HG02798 (cell line): ENCODE data around the gene PRKCE.
A peak's percentile ranks its signal among the peaks of the same experiment; 100 is the strongest.

Experiments
- ATAC-seq: cut with Tn5 transposase; IDR thresholded peaks from one replicate; pipeline ENCODE4 v1.9.1; 2021; ENCODE audit warnings: mild to moderate bottlenecking; ENCODE audit not compliant: unreplicated experiment, poor library complexity

The PRKCE gene

GRCh38 chr2:45797451-45798230 is 146.2 kb downstream of the PRKCE start:
- ATAC-seq = no peak

DNA sequence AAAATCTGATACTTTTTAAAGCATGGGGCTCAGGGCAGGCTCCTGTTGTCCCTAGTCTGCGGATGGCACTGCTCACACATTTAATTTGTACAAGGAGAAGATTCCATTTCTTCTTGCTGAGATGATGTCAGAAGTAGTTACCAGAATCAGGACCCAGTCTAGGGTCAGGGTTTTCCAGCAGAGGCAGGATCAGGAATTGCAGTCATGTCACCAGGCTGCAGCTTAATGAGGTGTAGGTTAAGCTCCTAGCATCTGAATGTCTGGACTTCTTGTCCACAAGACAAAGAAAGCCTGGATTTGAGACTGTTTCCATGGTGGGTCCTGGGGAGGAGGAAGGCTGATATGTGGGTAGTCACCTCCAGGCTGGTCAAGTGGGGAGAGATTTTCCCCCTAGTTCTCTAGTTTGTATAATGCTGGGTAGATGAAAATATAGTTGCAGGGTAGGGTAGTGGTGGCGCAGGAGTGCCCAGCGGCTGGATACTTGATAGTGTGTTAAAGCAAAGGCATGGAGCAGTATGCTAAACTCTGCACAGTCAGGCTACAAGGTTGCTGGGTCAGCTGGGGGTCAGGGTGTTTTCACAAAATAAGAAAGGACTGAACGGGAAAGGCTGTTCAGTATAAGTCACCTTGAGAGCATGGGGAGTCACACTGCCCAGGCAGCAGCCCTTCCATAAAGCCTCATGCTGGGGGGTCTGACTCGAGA is 148.4 kb downstream of the PRKCE start:
- ATAC-seq = no peak

- no peak for ATAC-seq
Measured at GRCh38 chr2:45802499-45803138, 151.1 kb downstream of the PRKCE start.

DNA sequence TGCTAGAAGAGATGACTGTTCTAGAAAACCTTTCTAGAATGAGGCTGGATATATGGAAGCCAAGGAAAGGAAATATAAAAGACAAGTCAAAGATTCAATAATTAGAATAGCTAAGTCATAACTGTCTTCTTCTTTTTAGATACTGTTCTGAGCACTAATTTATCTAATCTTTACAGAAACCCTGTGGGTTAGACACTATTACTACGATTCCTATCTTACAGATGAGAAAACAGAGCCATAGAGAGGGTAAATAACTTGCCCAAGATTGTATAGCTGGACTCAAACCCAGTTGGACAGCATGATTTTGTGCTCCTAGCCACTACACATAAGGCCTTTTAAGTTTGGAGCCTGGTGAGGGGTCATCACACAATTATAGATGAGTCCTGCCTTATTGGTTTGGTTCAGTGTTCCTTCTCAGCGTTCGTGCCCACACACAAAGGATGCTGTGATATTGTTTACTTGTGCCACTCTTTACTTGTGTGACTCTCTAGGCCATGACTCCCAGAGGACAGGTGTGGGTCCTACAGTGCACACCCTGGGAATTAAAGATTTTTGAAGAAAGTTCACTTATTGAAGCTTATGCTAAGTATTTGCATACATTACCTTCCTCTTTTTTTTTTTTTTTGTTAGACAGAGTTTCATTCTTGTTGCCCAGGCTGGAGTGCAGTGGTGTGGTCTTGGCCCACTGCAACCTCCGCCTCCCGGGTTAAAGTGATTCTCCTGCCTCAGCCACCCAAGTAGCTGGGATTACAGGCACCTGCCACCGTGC is 153.7 kb downstream of the PRKCE start:
- ATAC-seq = no peak

GRCh38 chr2:45806563-45807358 is 155.3 kb downstream of the PRKCE start:
- peak; percentile 50 for ATAC-seq

GRCh38 chr2:45808294-45808800 is 156.9 kb downstream of the PRKCE start:
- ATAC-seq = no peak

GRCh38 chr2:45809205-45809604 is 157.7 kb downstream of the PRKCE start:
- no peak for ATAC-seq

DNA sequence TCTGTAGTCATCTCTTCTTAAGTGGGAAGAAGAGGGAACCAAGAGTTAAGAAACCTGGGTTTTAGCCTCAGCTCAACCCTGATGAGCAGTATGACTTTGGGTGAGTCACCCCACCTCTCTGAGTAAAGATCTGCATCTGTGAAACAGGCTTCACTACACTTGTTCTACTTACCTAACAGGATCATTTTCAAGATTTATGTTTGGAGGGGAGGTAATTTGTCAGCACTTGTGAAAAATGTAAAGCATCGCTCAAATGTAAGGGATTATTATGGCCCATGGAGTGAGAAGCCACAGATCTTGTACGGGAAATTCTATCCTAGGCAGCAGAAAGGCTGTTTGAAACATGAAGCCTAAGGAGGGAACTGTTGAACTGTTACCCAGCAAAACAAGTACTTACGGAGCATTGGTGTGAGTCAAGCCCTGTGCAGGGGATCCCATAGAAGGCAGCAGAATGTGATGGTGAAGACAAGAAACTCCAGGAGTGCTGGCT is 160.6 kb downstream of the PRKCE start:
- ATAC-seq = no peak

- no peak for ATAC-seq
Measured at GRCh38 chr2:45813003-45813941, 161.8 kb downstream of the PRKCE start.

- ATAC-seq = no peak
Measured at GRCh38 chr2:45814488-45814887, 163.0 kb downstream of the PRKCE start.

GRCh38 chr2:45814951-45815621 is 163.6 kb downstream of the PRKCE start:
- ATAC-seq = no peak

DNA sequence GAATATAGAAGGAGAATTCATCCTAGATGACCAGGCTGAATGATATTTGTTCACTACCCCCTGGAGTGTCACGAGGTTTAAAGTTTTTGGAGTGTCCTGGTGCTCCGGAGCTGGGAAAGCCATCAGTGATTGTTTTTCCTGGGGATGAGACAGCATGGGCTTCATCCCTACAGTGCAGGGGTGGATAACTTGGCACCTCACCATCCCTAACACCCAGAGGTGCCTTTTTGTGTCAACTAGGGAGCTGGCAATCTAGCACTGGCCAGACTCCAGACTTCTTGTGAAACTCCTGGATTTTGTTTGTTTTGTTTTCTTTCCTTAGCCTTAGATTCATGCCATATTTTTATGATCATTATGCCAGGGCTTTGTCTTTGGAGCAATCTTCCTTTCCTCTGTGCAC is 164.8 kb downstream of the PRKCE start:
- ATAC-seq = no peak

DNA sequence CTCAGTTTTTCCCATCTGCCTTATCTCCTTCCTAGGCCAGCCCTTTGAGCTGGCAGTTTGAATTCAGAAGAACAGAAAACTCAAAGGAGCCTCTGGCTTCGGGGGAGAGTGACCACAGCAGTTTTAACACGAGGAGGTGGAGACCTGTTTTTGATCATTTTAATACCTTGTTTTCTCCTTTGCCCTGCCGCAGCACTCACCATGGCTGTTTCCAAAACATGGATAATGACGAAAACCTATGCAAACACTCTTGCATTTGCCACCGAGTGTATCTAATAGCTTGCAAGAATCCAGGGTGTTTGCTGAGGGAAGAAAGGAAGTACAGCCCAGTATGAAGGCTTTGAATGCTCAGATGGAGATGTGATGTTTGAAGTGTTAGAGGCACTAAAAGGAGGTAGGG is 167.1 kb downstream of the PRKCE start:
- ATAC-seq = no peak

DNA sequence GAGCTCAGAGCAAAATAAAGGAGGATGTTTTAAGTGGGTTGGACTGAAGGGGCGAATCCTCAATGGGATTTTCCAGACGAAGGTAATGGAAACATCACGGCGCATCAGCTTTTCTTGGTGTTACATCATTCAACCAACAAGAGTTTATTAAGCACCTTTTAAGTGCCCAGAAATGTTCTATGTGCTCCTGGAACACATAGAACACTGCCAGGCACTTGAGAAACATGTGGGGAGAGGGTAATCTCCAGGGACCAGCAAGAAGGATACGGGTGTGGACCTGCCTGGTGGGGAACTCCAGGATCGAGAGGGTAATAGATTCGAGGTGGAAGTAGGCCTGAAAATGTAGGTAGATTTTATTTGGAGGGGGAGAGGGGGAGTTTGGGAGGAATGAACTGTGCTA is 168.6 kb downstream of the PRKCE start:
- ATAC-seq = no peak

GRCh38 chr2:45821558-45822271 is 170.2 kb downstream of the PRKCE start:
- no peak for ATAC-seq

GRCh38 chr2:45822272-45822630 is 170.8 kb downstream of the PRKCE start:
- ATAC-seq = no peak

DNA sequence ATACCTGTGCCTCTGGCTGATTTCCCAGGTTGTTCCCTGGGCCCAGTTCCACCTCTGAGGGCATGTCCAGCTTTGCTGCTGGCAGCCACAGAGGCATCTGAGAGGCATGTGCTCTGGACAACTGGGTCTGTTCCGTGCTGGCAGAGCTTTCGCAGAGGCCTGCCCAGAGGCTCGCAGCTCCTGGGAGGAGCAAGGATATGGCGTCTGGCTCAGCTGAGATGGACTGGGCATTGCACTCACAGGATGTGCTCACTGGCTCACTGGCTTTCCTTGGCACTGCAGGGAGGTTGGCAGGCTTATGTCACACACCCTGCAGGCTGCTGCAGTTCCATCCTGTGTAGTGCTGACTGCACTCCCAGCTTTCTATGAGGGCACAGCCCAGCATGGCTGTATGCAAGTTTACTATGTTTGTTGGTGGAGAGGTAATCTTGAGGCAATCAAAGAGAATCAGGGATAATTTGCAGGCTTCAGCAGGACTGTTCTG is 172.3 kb downstream of the PRKCE start:
- no peak for ATAC-seq
